CD4-positive, alpha-beta memory T cell (primary cell): Measurements from ENCODE around the gene SEMA4D. TPM values are rescaled to one million over a fixed set of nuclear protein-coding genes. Genes with fewer than 3 reads are reported as not detected.

Experiments used
- CTCF ChIA-PET: fragments of 350-600 bp; sonication (Branson Sonifier 250); formaldehyde crosslinking; loops from one replicate; lab custom pipeline; 2021; ENCODE audit warnings: inconsistent platforms; ENCODE audit not compliant: partially characterized antibody; lab: Charles Lee
- POLR2A ChIA-PET: fragments of 350-600 bp; sonication (Branson Sonifier 250); formaldehyde crosslinking; loops from one replicate; lab custom pipeline; 2021; ENCODE audit not compliant: partially characterized antibody; lab: Charles Lee
- DNase-seq, 5 donors: peaks; one replicate each; pipeline versions ENCODE4 v3.0.0 to v3.0.0-alpha.2; 2020 to 2022; ENCODE audit warnings: mixed read lengths in 1 of 5
- H3K27ac ChIP-seq: one replicate; pipeline ENCODE4 v1.7.0; 2013; ENCODE audit warnings: low read depth, low read length
- H3K27me3 ChIP-seq: 2 replicates; pipeline ENCODE4 v1.7.0; 2013; ENCODE audit warnings: mild to moderate bottlenecking, low read length, moderate library complexity; ENCODE audit not compliant: insufficient read depth
- H3K36me3 ChIP-seq: 2 replicates; pipeline ENCODE4 v1.7.0; 2013; ENCODE audit warnings: mild to moderate bottlenecking, low read length, moderate library complexity; ENCODE audit not compliant: insufficient read depth
- H3K4me1 ChIP-seq: 2 replicates; pipeline ENCODE4 v1.7.0; 2013; ENCODE audit warnings: mild to moderate bottlenecking, low read length, moderate library complexity; ENCODE audit not compliant: insufficient read depth
- H3K4me3 ChIP-seq, 2 donors: one replicate each; pipeline ENCODE4 v1.7.0; 2013; ENCODE audit warnings: low read length in 2 of 2, mild to moderate bottlenecking in 1 of 2
- H3K9me3 ChIP-seq, 2 donors: one replicate each; pipeline ENCODE4 v1.7.0; 2013; ENCODE audit warnings: low read length in 2 of 2, control low read depth in 1 of 2; ENCODE audit not compliant: control insufficient read depth in 1 of 2
- H3K27ac Mint-ChIP-seq, 7 donors: one replicate each; pipeline ENCODE4 v1.8.0; 2020 to 2021; ENCODE audit warnings: mixed read lengths in 7 of 7, mild to moderate bottlenecking in 6 of 7, inconsistent platforms in 3 of 7, moderate library complexity in 3 of 7
- H3K27me3 Mint-ChIP-seq, 2 donors: one replicate each; pipeline ENCODE4 v1.8.0; 2020 to 2021; ENCODE audit warnings: mixed read lengths in 2 of 2
- H3K36me3 Mint-ChIP-seq, 2 donors: one replicate each; pipeline ENCODE4 v1.8.0; 2020 to 2021; ENCODE audit warnings: mixed read lengths in 2 of 2, inconsistent platforms in 1 of 2, mild to moderate bottlenecking in 1 of 2
- H3K4me1 Mint-ChIP-seq, 4 donors: one replicate each; pipeline ENCODE4 v1.8.0; 2020 to 2021; ENCODE audit warnings: mixed read lengths in 4 of 4, mild to moderate bottlenecking in 1 of 4
- H3K4me3 Mint-ChIP-seq, 8 donors: one replicate each; pipeline ENCODE4 v1.8.0; 2020 to 2021; ENCODE audit warnings: mixed read lengths in 8 of 8, mild to moderate bottlenecking in 7 of 8, moderate library complexity in 6 of 8, inconsistent platforms in 3 of 8
- H3K9me3 Mint-ChIP-seq, 8 donors: one replicate each; pipeline ENCODE4 v1.8.0; 2020 to 2021; ENCODE audit warnings: mixed read lengths in 8 of 8, mild to moderate bottlenecking in 5 of 8, inconsistent platforms in 3 of 8, moderate library complexity in 1 of 8
- intact Hi-C: fragments of 100-400 bp; cut with micrococcal nuclease; formaldehyde crosslinking; loops from one replicate; pipeline ENCODE4 v1.15.1; 2023
- polyA plus RNA-seq, 2 donors: library from polyadenylated mRNA; unstranded; fragments of 300-500 nt; fragmentation: Illumina TruSeq; gene quantifications; one replicate each; pipeline ENCODE4 v1.2.3, GENCODE V29; 2021
- total RNA-seq, 2 experiments: library from RNA; stranded (reverse); gene quantifications; one replicate each; pipeline ENCODE4 v1.2.3, GENCODE V29; 2021

Gene SEMA4D
- total and polyA plus RNA-seq, 4 experiments from 2014 or later = 49.5 to 410 (median 280) TPM

DNA sequence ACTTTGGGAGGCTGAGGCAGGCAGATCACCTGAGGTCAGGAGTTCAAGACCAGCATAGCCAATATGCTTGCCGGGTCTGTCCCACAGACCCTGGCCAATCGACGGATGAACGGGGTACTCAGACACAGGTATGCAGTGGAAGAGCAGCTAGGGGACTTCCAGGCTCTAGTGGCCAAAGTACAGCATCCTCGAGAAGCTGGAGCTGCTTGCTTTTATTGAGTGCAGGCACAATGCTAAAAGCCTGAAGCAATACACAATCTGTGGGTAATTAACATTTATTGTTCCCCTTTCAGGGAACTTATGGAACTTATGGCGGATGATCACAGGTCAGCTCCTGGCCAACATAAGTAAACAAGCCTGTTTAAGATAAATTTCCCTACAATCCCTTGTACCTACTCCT lies 32.8 kb upstream of the SEMA4D start:
- H3K27me3 ChIP-seq = no peaks in the 10 kb centered on the region
- Mint-ChIP-seq H3K27me3 (no peaks in the 10 kb centered on the region), H3K27ac (peak overlapping the region in 6 of 7 donors; percentile 39 to 77 (median 70)), H3K9me3 (peaks cover 0 to 5% (median 0%) of the 10 kb centered on the region in 8 donors), H3K4me1 (peaks cover 76 to 100% (median 90%) of the 10 kb centered on the region in 4 donors), H3K4me3 (peak overlapping the region in 3 of 8 donors; percentile 26 to 64 (median 36)), H3K36me3 (no peaks in the 10 kb centered on the region)
- peaks cover 98% of the 10 kb centered on the region for H3K4me1 ChIP-seq
- intact Hi-C loops = no loop called here
- H3K36me3 ChIP-seq = no peaks in the 10 kb centered on the region
- no peaks in the 10 kb centered on the region for H3K9me3 ChIP-seq
- CTCF ChIA-PET = interaction anchor here (0.8 to 3.0 kb wide), 6 partner anchors 11 to 113 kb away, joined by 3 to 29 read pairs (median 4); no protein-coding TSS in a partner anchor
- H3K27ac ChIP-seq = no peak overlapping the region
- no peak overlapping the region for H3K4me3 ChIP-seq
- POLR2A ChIA-PET = interaction anchor here (0.9 to 3.7 kb wide), 10 partner anchors 8 to 103 kb away, joined by 3 to 18 read pairs (median 4); no protein-coding TSS in a partner anchor
- no peak for DNase-seq

DNA sequence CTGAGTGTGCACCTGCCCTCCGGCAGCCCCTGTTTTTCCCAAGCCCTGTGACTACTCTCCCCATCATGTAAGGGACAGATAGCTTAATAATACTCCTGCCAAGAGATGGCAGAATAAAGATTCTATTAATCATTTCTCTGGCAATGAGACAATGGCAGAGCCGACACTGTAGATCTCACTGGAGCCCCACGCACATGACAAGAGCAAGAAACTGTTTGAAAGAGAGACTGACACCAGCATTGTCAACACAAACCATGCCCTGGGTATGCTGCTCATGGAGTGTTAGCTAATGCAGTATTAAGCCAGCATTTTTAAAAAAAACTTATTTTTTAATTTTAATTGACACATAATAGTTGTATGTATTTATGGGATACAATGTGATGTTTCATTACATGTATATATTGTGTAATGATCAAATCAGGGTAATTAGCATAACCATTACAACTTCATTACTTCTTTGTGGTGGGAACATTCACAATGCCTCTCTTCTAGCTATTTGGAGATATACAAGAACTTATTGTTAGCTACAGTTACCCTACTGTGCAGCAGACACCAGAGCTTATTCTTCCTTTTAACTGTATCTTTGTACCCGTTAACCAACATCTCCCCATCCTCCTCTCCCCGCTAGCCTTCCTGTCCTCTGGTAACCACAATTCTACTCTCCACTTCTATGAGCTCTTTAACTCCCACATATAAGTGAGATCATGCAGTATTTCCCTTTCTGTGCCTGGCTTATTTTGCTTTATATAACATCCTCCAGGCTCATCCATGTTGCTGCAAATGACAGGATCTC lies 31.5 kb upstream of the SEMA4D start:
- no peak overlapping the region for H3K27ac ChIP-seq
- H3K4me3 ChIP-seq = no peak overlapping the region
- peak; percentile 36 to 56 (median 40) for DNase-seq
- POLR2A ChIA-PET = interaction anchor here (0.6 to 3.7 kb wide), 21 partner anchors 8 to 98 kb away, joined by 3 to 18 read pairs (median 6); no protein-coding TSS in a partner anchor
- Mint-ChIP-seq H3K4me1 (peaks cover 74 to 100% (median 91%) of the 10 kb centered on the region in 4 donors), H3K36me3 (no peaks in the 10 kb centered on the region), H3K9me3 (peaks cover 0 to 5% (median 0%) of the 10 kb centered on the region in 8 donors), H3K27me3 (no peaks in the 10 kb centered on the region), H3K27ac (peak overlapping the region; percentile 39 to 92 (median 76)), H3K4me3 (peak overlapping the region; percentile 15 to 89 (median 66))
- intact Hi-C loops = no loop called here
- H3K36me3 ChIP-seq = no peaks in the 10 kb centered on the region
- H3K27me3 ChIP-seq = no peaks in the 10 kb centered on the region
- peaks cover 98% of the 10 kb centered on the region for H3K4me1 ChIP-seq
- no peaks in the 10 kb centered on the region for H3K9me3 ChIP-seq
- CTCF ChIA-PET = interaction anchor here (0.7 to 3.1 kb wide), 9 partner anchors 9 to 121 kb away, joined by 3 to 29 read pairs (median 4); no protein-coding TSS in a partner anchor

DNA sequence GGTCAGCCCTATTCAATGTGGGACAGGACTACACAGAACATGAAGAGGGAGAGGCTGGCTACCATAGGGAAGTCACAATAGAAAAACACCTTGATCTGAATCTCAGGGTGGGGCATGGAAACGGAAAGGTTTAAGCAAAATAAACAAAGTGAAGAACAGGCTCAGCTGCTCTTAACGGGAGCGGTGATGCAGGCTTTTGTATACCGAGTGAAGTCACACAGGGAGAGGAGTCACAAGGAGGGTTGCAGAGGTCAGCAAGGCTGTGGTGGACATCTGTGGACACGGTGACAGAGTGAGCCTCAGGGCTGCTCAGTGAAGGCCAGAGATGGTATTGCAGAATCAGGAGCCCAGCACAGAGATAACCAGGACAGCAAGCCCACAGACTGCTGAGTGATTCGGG lies 30.6 kb upstream of the SEMA4D start:
- Histone ChIP-seq H3K9me3 (no peaks in the 10 kb centered on the region), H3K27me3 (no peaks in the 10 kb centered on the region), H3K27ac (no peak overlapping the region), H3K36me3 (no peaks in the 10 kb centered on the region), H3K4me1 (peaks cover 100% of the 10 kb centered on the region), H3K4me3 (no peak overlapping the region)
- Mint-ChIP-seq H3K27me3 (no peaks in the 10 kb centered on the region), H3K36me3 (no peaks in the 10 kb centered on the region), H3K27ac (peak overlapping the region; percentile 12 to 92 (median 76)), H3K4me1 (peaks cover 79 to 100% (median 92%) of the 10 kb centered on the region in 4 donors), H3K9me3 (peaks cover 0 to 5% (median 0%) of the 10 kb centered on the region in 8 donors), H3K4me3 (peak overlapping the region; percentile 2 to 89 (median 66))
- POLR2A ChIA-PET = interaction anchor here (0.7 to 3.7 kb wide), 13 partner anchors 8 to 105 kb away, joined by 3 to 18 read pairs (median 7); no protein-coding TSS in a partner anchor
- no peak for DNase-seq
- CTCF ChIA-PET = interaction anchor here (0.6 to 10.2 kb wide), 6 partner anchors 8 to 99 kb away, joined by 3 to 80 read pairs (median 10); no protein-coding TSS in a partner anchor
- intact Hi-C loops = no loop called here

DNA sequence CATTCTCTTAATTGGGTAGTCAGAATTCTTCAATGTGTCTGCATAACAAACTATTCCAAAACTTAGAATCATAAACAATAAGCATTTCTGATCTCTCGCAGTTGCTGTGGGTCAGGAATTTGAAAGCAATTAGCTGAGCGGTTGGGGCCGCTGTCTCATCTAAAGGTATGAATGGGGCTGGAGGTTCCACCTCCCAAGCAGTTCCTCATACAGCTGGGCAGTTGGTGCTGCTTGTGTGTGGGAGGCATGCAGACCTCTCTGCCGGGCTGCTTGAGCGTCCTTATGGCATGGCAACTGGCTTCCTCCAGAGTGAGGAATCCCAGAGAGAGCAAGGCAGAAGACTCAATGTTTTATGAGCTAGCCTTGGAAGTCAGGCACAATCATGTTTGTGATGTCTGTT lies 30.2 kb upstream of the SEMA4D start:
- ChIA-PET CTCF (interaction anchor here (0.6 to 10.2 kb wide), 4 partner anchors 8 to 99 kb away, joined by 3 to 80 read pairs (median 10); no protein-coding TSS in a partner anchor), POLR2A (interaction anchor here (0.7 to 3.7 kb wide), 14 partner anchors 8 to 105 kb away, joined by 3 to 18 read pairs (median 5); no protein-coding TSS in a partner anchor)
- Histone ChIP-seq H3K9me3 (no peaks in the 10 kb centered on the region), H3K27me3 (no peaks in the 10 kb centered on the region), H3K4me3 (no peak overlapping the region), H3K4me1 (peaks cover 100% of the 10 kb centered on the region), H3K36me3 (no peaks in the 10 kb centered on the region), H3K27ac (no peak overlapping the region)
- intact Hi-C loops = no loop called here
- peak overlapping the region in 7 of 8 donors; percentile 54 to 89 (median 67) for H3K4me3 Mint-ChIP-seq
- no peak for DNase-seq
- no peaks in the 10 kb centered on the region for H3K27me3 Mint-ChIP-seq
- H3K27ac Mint-ChIP-seq = peak overlapping the region in 6 of 7 donors; percentile 56 to 92 (median 78)
- no peaks in the 10 kb centered on the region for H3K36me3 Mint-ChIP-seq
- peaks cover 81 to 100% (median 92%) of the 10 kb centered on the region in 4 donors for H3K4me1 Mint-ChIP-seq
- H3K9me3 Mint-ChIP-seq = peaks cover 0 to 5% (median 0%) of the 10 kb centered on the region in 8 donors

DNA sequence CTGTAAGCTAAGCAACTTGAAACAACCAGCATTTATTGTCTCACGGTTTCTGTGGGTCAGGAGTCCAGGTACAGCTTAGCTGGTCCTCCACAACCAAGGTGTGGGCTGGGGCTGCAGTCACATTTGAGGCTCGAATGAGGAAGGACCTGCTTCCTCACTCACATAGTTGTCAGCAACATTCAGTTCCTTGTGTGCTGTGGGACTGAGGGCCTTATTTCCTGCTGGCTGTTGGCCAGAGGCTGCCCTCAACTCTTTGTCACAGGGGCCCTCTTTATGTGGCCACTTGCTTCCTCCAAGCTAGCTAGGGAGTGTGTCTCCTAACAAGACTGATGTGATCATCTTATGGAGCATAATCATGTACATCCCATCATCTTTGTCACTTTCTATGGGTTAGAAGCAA lies 29.2 kb upstream of the SEMA4D start:
- DNase-seq = no peak
- peak overlapping the region in 5 of 8 donors; percentile 21 to 36 (median 27) for H3K4me3 Mint-ChIP-seq
- peaks cover 0 to 5% (median 1%) of the 10 kb centered on the region in 8 donors for H3K9me3 Mint-ChIP-seq
- no peaks in the 10 kb centered on the region for H3K27me3 Mint-ChIP-seq
- H3K27ac Mint-ChIP-seq = peak overlapping the region in 6 of 7 donors; percentile 27 to 91 (median 68)
- intact Hi-C loops = no loop called here
- peaks cover 100% of the 10 kb centered on the region for H3K4me1 ChIP-seq
- no peaks in the 10 kb centered on the region for H3K36me3 ChIP-seq
- no peaks in the 10 kb centered on the region for H3K36me3 Mint-ChIP-seq
- H3K27me3 ChIP-seq = no peaks in the 10 kb centered on the region
- no peak overlapping the region for H3K4me3 ChIP-seq
- POLR2A ChIA-PET = interaction anchor here (1.3 to 2.7 kb wide), 8 partner anchors 9 to 71 kb away, joined by 3 to 10 read pairs (median 5); partner anchors contain the start of gene SEMA4D
- peaks cover 80 to 100% (median 92%) of the 10 kb centered on the region in 4 donors for H3K4me1 Mint-ChIP-seq
- H3K27ac ChIP-seq = no peak overlapping the region
- CTCF ChIA-PET = interaction anchor here (0.9 to 10.2 kb wide), 5 partner anchors 9 to 98 kb away, joined by 3 to 80 read pairs (median 7); no protein-coding TSS in a partner anchor
- H3K9me3 ChIP-seq = no peaks in the 10 kb centered on the region

DNA sequence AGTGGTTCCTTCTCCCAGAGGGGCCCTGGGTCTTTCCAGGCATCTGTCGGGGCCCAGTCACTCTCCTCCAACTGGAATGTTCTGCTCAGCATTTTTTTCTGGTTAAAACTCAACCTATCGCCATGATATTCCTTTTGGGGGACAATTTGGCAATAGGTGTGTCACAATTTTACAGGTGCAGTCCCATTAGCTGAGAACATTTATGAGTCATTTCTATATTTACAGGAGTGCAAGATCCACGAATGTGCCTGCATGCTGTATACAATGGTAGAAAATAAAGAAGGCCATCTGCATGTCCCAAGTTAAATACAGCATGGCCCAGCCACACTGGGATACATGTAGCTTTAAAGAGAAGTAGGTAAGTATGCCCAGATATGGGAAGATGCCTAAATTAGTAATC lies 28.8 kb upstream of the SEMA4D start:
- Histone ChIP-seq H3K9me3 (no peaks in the 10 kb centered on the region), H3K4me1 (peaks cover 100% of the 10 kb centered on the region), H3K27ac (no peak overlapping the region), H3K36me3 (no peaks in the 10 kb centered on the region), H3K4me3 (no peak overlapping the region), H3K27me3 (no peaks in the 10 kb centered on the region)
- H3K4me3 Mint-ChIP-seq = peak overlapping the region in 7 of 8 donors; percentile 21 to 42 (median 27)
- peaks cover 80 to 100% (median 90%) of the 10 kb centered on the region in 4 donors for H3K4me1 Mint-ChIP-seq
- peak overlapping the region in 6 of 7 donors; percentile 42 to 91 (median 74) for H3K27ac Mint-ChIP-seq
- no peaks in the 10 kb centered on the region for H3K27me3 Mint-ChIP-seq
- ChIA-PET POLR2A (interaction anchor here (1.3 to 2.7 kb wide), 5 partner anchors 13 to 71 kb away, joined by 3 to 10 read pairs (median 5); partner anchors contain the start of gene SEMA4D), CTCF (interaction anchor here (1.2 to 10.2 kb wide), 4 partner anchors 9 to 98 kb away, joined by 3 to 80 read pairs (median 8); no protein-coding TSS in a partner anchor)
- DNase-seq = no peak
- H3K36me3 Mint-ChIP-seq = no peaks in the 10 kb centered on the region
- intact Hi-C loops = no loop called here
- peaks cover 0 to 5% (median 1%) of the 10 kb centered on the region in 8 donors for H3K9me3 Mint-ChIP-seq
